ENCODE data around the gene AJM1. TPM values are rescaled to one million over a fixed set of nuclear protein-coding genes. Genes with fewer than 3 reads are reported as not detected.
"Not testable (repeated sequence)": the region's sequence is repeated elsewhere in the genome, so short reads cannot be mapped to it uniquely, and the experiment has no call there.

Gene AJM1
- total RNA-seq, 1 donor from 2014 or later = not detected

- peaks cover 5% of the 10 kb centered on the region for H3K4me1 Mint-ChIP-seq
- no peak overlapping the region for H3K27ac ChIP-seq
- DNase-seq (ENCODE audit: low spot score) = no peak
- H2AFZ ChIP-seq (replicated peaks) = no peak overlapping the region
- no peak overlapping the region for H3K4me3 Mint-ChIP-seq
- H3K36me3 ChIP-seq = no peaks in the 10 kb centered on the region
- no peak overlapping the region for H3K9ac ChIP-seq
- H4K20me1 ChIP-seq (ENCODE audit: low read depth) = peaks cover 11% of the 10 kb centered on the region
- no peaks in the 10 kb centered on the region for H3K27me3 ChIP-seq
- peaks cover 9% of the 10 kb centered on the region for H3K27me3 Mint-ChIP-seq (ENCODE audit: insufficient read depth, low read depth)
- H3K27ac Mint-ChIP-seq = no peak overlapping the region
- H3K4me2 ChIP-seq = no peak overlapping the region
- H3F3A ChIP-seq (ENCODE audit: low read depth) = peaks cover 11% of the 10 kb centered on the region
- no peak for TF ChIP-seq CTCF (IDR thresholded peaks at IDR 0.05)
- no peak for TF ChIP-seq EZH2 (IDR thresholded peaks at IDR 0.05)
- H3K79me2 ChIP-seq (ENCODE audit: low read depth) = no peaks in the 10 kb centered on the region
- H3K4me3 ChIP-seq = no peak overlapping the region
- H3K4me1 ChIP-seq = peaks cover 6% of the 10 kb centered on the region
- H3K9me3 Mint-ChIP-seq = no peaks in the 10 kb centered on the region
- H3K36me3 Mint-ChIP-seq = peaks cover 5% of the 10 kb centered on the region
- no peaks in the 10 kb centered on the region for H3K9me3 ChIP-seq (ENCODE audit: low read depth)
These were observed 6.9 kb upstream of the AJM1 start for GRCh38 chr9:136835162-136835931.

GRCh38 chr9:136835932-136836904, 6.1 kb upstream of the AJM1 start:
- Mint-ChIP-seq H3K27ac (no peak overlapping the region), H3K27me3 (ENCODE audit: insufficient read depth, low read depth) (peaks cover 11% of the 10 kb centered on the region), H3K4me1 (peaks cover 11% of the 10 kb centered on the region), H3K36me3 (peaks cover 5% of the 10 kb centered on the region), H3K4me3 (no peak overlapping the region), H3K9me3 (no peaks in the 10 kb centered on the region)
- no peak overlapping the region for H3K27ac ChIP-seq
- no peak overlapping the region for H3K4me3 ChIP-seq
- H3K4me1 ChIP-seq = peaks cover 14% of the 10 kb centered on the region
- no peaks in the 10 kb centered on the region for H3K36me3 ChIP-seq
- H4K20me1 ChIP-seq (ENCODE audit: low read depth) = peaks cover 19% of the 10 kb centered on the region
- no peak overlapping the region for H3K4me2 ChIP-seq
- no peak for DNase-seq (ENCODE audit: low spot score)
- H2AFZ ChIP-seq (replicated peaks) = no peak overlapping the region
- H3K9me3 ChIP-seq (ENCODE audit: low read depth) = no peaks in the 10 kb centered on the region
- H3K9ac ChIP-seq = no peak overlapping the region
- TF ChIP-seq EZH2phosphoT487 (IDR thresholded peaks at IDR 0.05) = no peak
- no peak for TF ChIP-seq CTCF (IDR thresholded peaks at IDR 0.05)
- no peak for TF ChIP-seq EZH2 (IDR thresholded peaks at IDR 0.05)
- peaks cover 20% of the 10 kb centered on the region for H3F3A ChIP-seq (ENCODE audit: low read depth)
- no peaks in the 10 kb centered on the region for H3K27me3 ChIP-seq
- H3K79me2 ChIP-seq (ENCODE audit: low read depth) = no peaks in the 10 kb centered on the region

- Histone ChIP-seq H4K20me1 (ENCODE audit: low read depth) (peaks cover 30% of the 10 kb centered on the region), H3K79me2 (ENCODE audit: low read depth) (no peaks in the 10 kb centered on the region), H2AFZ (replicated peaks) (no peak overlapping the region), H3K4me1 (peaks cover 23% of the 10 kb centered on the region), H3K27me3 (no peaks in the 10 kb centered on the region), H3K9me3 (ENCODE audit: low read depth) (no peaks in the 10 kb centered on the region), H3K4me3 (no peak overlapping the region), H3K36me3 (no peaks in the 10 kb centered on the region), H3F3A (ENCODE audit: low read depth) (peaks cover 26% of the 10 kb centered on the region), H3K4me2 (no peak overlapping the region), H3K9ac (no peak overlapping the region), H3K27ac (no peak overlapping the region)
- Mint-ChIP-seq H3K4me3 (no peak overlapping the region), H3K9me3 (no peaks in the 10 kb centered on the region), H3K36me3 (peaks cover 5% of the 10 kb centered on the region), H3K4me1 (peaks cover 19% of the 10 kb centered on the region), H3K27me3 (ENCODE audit: insufficient read depth, low read depth) (peaks cover 14% of the 10 kb centered on the region), H3K27ac (no peak overlapping the region)
- TF ChIP-seq EZH2 (IDR thresholded peaks at IDR 0.05) (no peak), CTCF (IDR thresholded peaks at IDR 0.05) (no peak), EZH2phosphoT487 (IDR thresholded peaks at IDR 0.05) (no peak)
- DNase-seq (ENCODE audit: low spot score) = no peak
These were observed 5.0 kb upstream of the AJM1 start for GRCh38 chr9:136837146-136837855.

GRCh38 chr9:136837856-136838277, 4.4 kb upstream of the AJM1 start:
- Mint-ChIP-seq H3K27me3 (ENCODE audit: insufficient read depth, low read depth) (peaks cover 12% of the 10 kb centered on the region), H3K4me1 (peaks cover 20% of the 10 kb centered on the region)
- not testable (repeated sequence) for H2AFZ ChIP-seq (replicated peaks); H3K27ac Mint-ChIP-seq; H3K79me2 ChIP-seq (ENCODE audit: low read depth); H3K4me3 Mint-ChIP-seq; H3K9me3 ChIP-seq (ENCODE audit: low read depth); DNase-seq (ENCODE audit: low spot score); H3K27me3 ChIP-seq; H3K27ac ChIP-seq; H3K9me3 Mint-ChIP-seq; H3K4me2 ChIP-seq; H3K36me3 Mint-ChIP-seq; H3K9ac ChIP-seq; H3K36me3 ChIP-seq; H3K4me3 ChIP-seq
- peaks cover 34% of the 10 kb centered on the region for H4K20me1 ChIP-seq (ENCODE audit: low read depth)
- peaks cover 23% of the 10 kb centered on the region for H3K4me1 ChIP-seq
- peaks cover 26% of the 10 kb centered on the region for H3F3A ChIP-seq (ENCODE audit: low read depth)
